SK-N-SH (cell line): Measurements from ENCODE around the gene DIAPH2. TPM values are rescaled to one million over a fixed set of nuclear protein-coding genes. Genes with fewer than 3 reads are reported as not detected.

ENCODE experiments used
- CTCF ChIA-PET: fragments of 300-600, 350-600 bp; formaldehyde crosslinking; extraction: SDS; loops from one replicate; lab custom pipeline; 2021; lab: Yijun Ruan, JAX
- POLR2A ChIA-PET: fragments of 350-600 bp; sonication (Branson Sonifier 250); formaldehyde crosslinking; extraction: SDS; loops from one replicate; lab custom pipeline; 2020; ENCODE audit warnings: antibody characterized with exemption, inconsistent platforms; lab: Yijun Ruan, JAX
- DNase-seq: peaks from one replicate; pipeline ENCODE4 v3.0.0; 2012
- H2AFZ ChIP-seq: fragments of 200-600 bp; sonication (generic); 2 replicates; pipeline ENCODE4 v1.8.1; 2016; ENCODE audit warnings: antibody characterized with exemption, mild to moderate bottlenecking, low read depth
- H3F3A ChIP-seq: fragments of 200-600 bp; sonication (generic); replicated peaks from 2 replicates; pipeline ENCODE3; 2016; ENCODE audit warnings: antibody characterized with exemption, mild to moderate bottlenecking; ENCODE audit not compliant: insufficient read depth
- H3K27ac ChIP-seq, 2 experiments: fragments of 200-500 bp in 1 of 2; fragments of 200-600 bp in 1 of 2; sonication (Bioruptor generic) in 1 of 2; sonication (generic), shearing (Covaris generic) in 1 of 2; 2 replicates each; pipeline versions ENCODE4 v1.5.1 to v1.6.1; 2014 to 2016; ENCODE audit warnings: low read depth in 2 of 2, inconsistent platforms in 1 of 2, low read length in 1 of 2, mild to moderate bottlenecking in 1 of 2, mixed read lengths in 1 of 2
- H3K27me3 ChIP-seq: fragments of 200-600 bp; sonication (generic), shearing (Covaris generic); 2 replicates; pipeline ENCODE4 v1.6.1; 2016; ENCODE audit warnings: mixed run types; ENCODE audit not compliant: insufficient read depth
- H3K36me3 ChIP-seq, 2 experiments: fragments of 200-500 bp in 1 of 2; fragments of 200-600 bp in 1 of 2; sonication (Bioruptor generic) in 1 of 2; sonication (generic) in 1 of 2; replicated peaks in 1 of 2; 2 replicates each; pipeline versions ENCODE3 to v1.5.1; 2014 to 2016; ENCODE audit warnings: low read length in 1 of 2, mild to moderate bottlenecking in 1 of 2; ENCODE audit not compliant: insufficient read depth in 2 of 2, control insufficient read depth in 1 of 2
- H3K4me1 ChIP-seq, 2 experiments: fragments of 200-500 bp in 1 of 2; fragments of 200-600 bp in 1 of 2; sonication (Bioruptor generic) in 1 of 2; sonication (generic), shearing (Covaris generic) in 1 of 2; 2 replicates each; pipeline versions ENCODE4 v1.5.1 to v1.6.1; 2014 to 2016; ENCODE audit warnings: low read depth in 1 of 2, low read length in 1 of 2, mixed run types in 1 of 2; ENCODE audit not compliant: insufficient read depth in 2 of 2, control insufficient read depth in 1 of 2
- H3K4me2 ChIP-seq: fragments of 200-600 bp; sonication (generic), shearing (Covaris generic); 2 replicates; pipeline ENCODE4 v1.6.1; 2017; ENCODE audit warnings: mixed run types
- H3K4me3 ChIP-seq, 2 experiments: fragments of 200-500 bp in 1 of 2; fragments of 200-600 bp in 1 of 2; sonication (Bioruptor generic) in 1 of 2; sonication (generic), shearing (Covaris generic) in 1 of 2; 2 replicates each; pipeline versions ENCODE4 v1.5.1 to v1.8.1; 2014 to 2016; ENCODE audit warnings: low read depth in 2 of 2, inconsistent platforms in 1 of 2, low read length in 1 of 2, mild to moderate bottlenecking in 1 of 2, mixed read lengths in 1 of 2, moderate library complexity in 1 of 2
- H3K79me2 ChIP-seq: fragments of 200-600 bp; sonication (generic); 2 replicates; pipeline ENCODE4 v1.8.1; 2017; ENCODE audit warnings: mild to moderate bottlenecking; ENCODE audit not compliant: insufficient read depth
- H3K9ac ChIP-seq: fragments of 200-600 bp; sonication (generic); 2 replicates; pipeline ENCODE4 v1.6.1; 2017; ENCODE audit warnings: mixed run types
- H3K9me2 ChIP-seq: fragments of 200-600 bp; sonication (generic); 2 replicates; pipeline ENCODE4 v1.6.1; 2017; ENCODE audit warnings: mixed run types
- H3K9me3 ChIP-seq: fragments of 200-600 bp; sonication (generic); 2 replicates; pipeline ENCODE4 v1.6.1; 2017; ENCODE audit warnings: mixed run types, mild to moderate bottlenecking, moderate library complexity
- H4K20me1 ChIP-seq: fragments of 200-600 bp; sonication (generic); 2 replicates; pipeline ENCODE4 v1.6.1; 2017; ENCODE audit warnings: mild to moderate bottlenecking, mixed run types; ENCODE audit not compliant: insufficient read depth
- FOSL2 ChIP-seq: IDR thresholded peaks from 2 replicates; pipeline ENCODE4 v1.4.0; 2012; ENCODE audit warnings: low read depth, mild to moderate bottlenecking, moderate library complexity, borderline replicate concordance
- FOXJ3 ChIP-seq: sonication (generic); formaldehyde crosslinking; IDR thresholded peaks from 2 replicates; pipeline ENCODE4 v1.5.1; 2020; ENCODE audit warnings: mild to moderate bottlenecking, missing genetic modification reagents
- FOXM1 ChIP-seq: IDR thresholded peaks from 2 replicates; pipeline ENCODE4 v1.4.0; 2012; ENCODE audit warnings: low read depth, mild to moderate bottlenecking
- MEF2A ChIP-seq: IDR thresholded peaks from 2 replicates; pipeline ENCODE4 v1.4.0; 2012; ENCODE audit warnings: low read depth, borderline replicate concordance
- MXI1 ChIP-seq: IDR thresholded peaks from 2 replicates; pipeline ENCODE4 v1.6.1; 2012; ENCODE audit warnings: mild to moderate bottlenecking, low read depth, low read length, improper control_type of control experiment
- NFIC ChIP-seq: IDR thresholded peaks from 2 replicates; pipeline ENCODE4 v1.4.0; 2012; ENCODE audit warnings: borderline replicate concordance
- NRF1 ChIP-seq: IDR thresholded peaks from 2 replicates; pipeline ENCODE4 v1.6.1; 2012; ENCODE audit warnings: low read depth, mild to moderate bottlenecking, low read length
- RAD21 ChIP-seq: IDR thresholded peaks from 2 replicates; pipeline ENCODE4 v1.6.1; 2012; ENCODE audit warnings: mild to moderate bottlenecking, low read length
- RCOR1 ChIP-seq: fragments of 150-350 bp; IDR thresholded peaks from 2 replicates; pipeline ENCODE4 v1.6.1; 2017; ENCODE audit warnings: antibody characterized with exemption, low read length
- RXRA ChIP-seq: IDR thresholded peaks from 2 replicates; pipeline ENCODE4 v1.4.0; 2012; ENCODE audit warnings: low read depth, mild to moderate bottlenecking, borderline replicate concordance
- SIN3A ChIP-seq: IDR thresholded peaks from 2 replicates; pipeline ENCODE4 v1.6.1; 2012; ENCODE audit warnings: low read depth, mild to moderate bottlenecking, low read length, moderate library complexity, borderline replicate concordance
- SMC3 ChIP-seq: IDR thresholded peaks from 2 replicates; pipeline ENCODE4 v1.6.1; 2012; ENCODE audit warnings: low read depth, low read length, improper control_type of control experiment
- TAF1 ChIP-seq: IDR thresholded peaks from 2 replicates; pipeline ENCODE4 v1.6.1; 2012; ENCODE audit warnings: low read depth, mild to moderate bottlenecking, low read length, moderate library complexity, borderline replicate concordance
- TCF12 ChIP-seq: IDR thresholded peaks from 2 replicates; pipeline ENCODE4 v1.4.0; 2012
- YY1 ChIP-seq: IDR thresholded peaks from 2 replicates; pipeline ENCODE4 v1.4.0; 2012; ENCODE audit warnings: low read depth, mild to moderate bottlenecking
- polyA plus RNA-seq, 3 experiments: library from polyadenylated mRNA; depleted of rRNA; stranded (reverse); fragments of >200 nt; gene quantifications; 2 replicates each; pipeline ENCODE4 v1.2.3, GENCODE V29; 2012
- TF ChIP-seq, protein P1 (sequence below): IDR thresholded peaks from 2 replicates; pipeline ENCODE4 v1.4.0; 2012; ENCODE audit warnings: low read depth, borderline replicate concordance
- TF ChIP-seq, protein P2 (sequence below): fragments of 150-350 bp; IDR thresholded peaks from 2 replicates; pipeline ENCODE4 v1.6.1; 2017; ENCODE audit warnings: antibody characterized with exemption, low read length, low read depth, borderline replicate concordance
- TF ChIP-seq, protein P3 (sequence below): fragments of 150-350 bp; IDR thresholded peaks from 2 replicates; pipeline ENCODE4 v1.6.1; 2016; ENCODE audit warnings: mild to moderate bottlenecking, low read depth, low read length

The DIAPH2 gene
- polyA plus RNA-seq, 1 of the 3 experiments (the other 2 are of a cell fraction) = 1.1 TPM

DNA sequence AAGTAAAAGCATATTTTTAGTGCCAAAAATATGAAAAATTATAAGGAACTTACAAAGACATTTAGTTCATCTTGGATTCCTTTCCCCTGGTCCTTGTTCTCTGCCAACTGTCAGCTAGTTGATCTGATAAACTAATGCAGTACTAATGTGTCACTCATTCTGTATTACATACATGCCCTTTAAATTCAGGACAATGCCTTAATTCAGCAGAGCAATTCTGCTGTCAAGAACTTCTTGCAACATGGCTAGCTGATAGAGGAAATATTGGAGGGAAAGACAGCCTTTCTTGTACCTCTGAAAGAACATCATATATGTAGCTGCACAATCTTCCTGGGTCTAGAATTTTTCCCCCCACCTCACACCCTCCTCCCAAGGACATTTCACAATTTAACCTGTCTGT lies 679.2 kb downstream of the DIAPH2 start:
- no peaks in the 10 kb centered on the region for H3K9me3 ChIP-seq
- no peak overlapping the region for H3K9ac ChIP-seq
- H3K4me1 ChIP-seq = no peaks in the 10 kb centered on the region
- no peak overlapping the region for H3K27ac ChIP-seq
- no peaks in the 10 kb centered on the region; the same call in 1 of the 2 replicates for H3K9me2 ChIP-seq
- no peaks in the 10 kb centered on the region for H3F3A ChIP-seq
- no peaks in the 10 kb centered on the region for H3K79me2 ChIP-seq
- H3K27me3 ChIP-seq = no peaks in the 10 kb centered on the region
- POLR2A ChIA-PET = no interaction called here
- H2AFZ ChIP-seq = no peak overlapping the region
- no peak for TF ChIP-seq RCOR1
- TF ChIP-seq, protein P1, sequence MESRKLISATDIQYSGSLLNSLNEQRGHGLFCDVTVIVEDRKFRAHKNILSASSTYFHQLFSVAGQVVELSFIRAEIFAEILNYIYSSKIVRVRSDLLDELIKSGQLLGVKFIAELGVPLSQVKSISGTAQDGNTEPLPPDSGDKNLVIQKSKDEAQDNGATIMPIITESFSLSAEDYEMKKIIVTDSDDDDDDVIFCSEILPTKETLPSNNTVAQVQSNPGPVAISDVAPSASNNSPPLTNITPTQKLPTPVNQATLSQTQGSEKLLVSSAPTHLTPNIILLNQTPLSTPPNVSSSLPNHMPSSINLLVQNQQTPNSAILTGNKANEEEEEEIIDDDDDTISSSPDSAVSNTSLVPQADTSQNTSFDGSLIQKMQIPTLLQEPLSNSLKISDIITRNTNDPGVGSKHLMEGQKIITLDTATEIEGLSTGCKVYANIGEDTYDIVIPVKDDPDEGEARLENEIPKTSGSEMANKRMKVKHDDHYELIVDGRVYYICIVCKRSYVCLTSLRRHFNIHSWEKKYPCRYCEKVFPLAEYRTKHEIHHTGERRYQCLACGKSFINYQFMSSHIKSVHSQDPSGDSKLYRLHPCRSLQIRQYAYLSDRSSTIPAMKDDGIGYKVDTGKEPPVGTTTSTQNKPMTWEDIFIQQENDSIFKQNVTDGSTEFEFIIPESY = no peak
- no peak for TF ChIP-seq TCF12
- no peak for TF ChIP-seq SIN3A
- no peak for TF ChIP-seq MXI1
- TF ChIP-seq NRF1 = no peak
- TF ChIP-seq RXRA = no peak
- TF ChIP-seq SMC3 = no peak
- no peak for TF ChIP-seq FOSL2
- no peak for TF ChIP-seq YY1
- no peak for TF ChIP-seq NFIC
- TF ChIP-seq, protein P2, sequence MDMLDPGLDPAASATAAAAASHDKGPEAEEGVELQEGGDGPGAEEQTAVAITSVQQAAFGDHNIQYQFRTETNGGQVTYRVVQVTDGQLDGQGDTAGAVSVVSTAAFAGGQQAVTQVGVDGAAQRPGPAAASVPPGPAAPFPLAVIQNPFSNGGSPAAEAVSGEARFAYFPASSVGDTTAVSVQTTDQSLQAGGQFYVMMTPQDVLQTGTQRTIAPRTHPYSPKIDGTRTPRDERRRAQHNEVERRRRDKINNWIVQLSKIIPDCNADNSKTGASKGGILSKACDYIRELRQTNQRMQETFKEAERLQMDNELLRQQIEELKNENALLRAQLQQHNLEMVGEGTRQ = no peak
- TF ChIP-seq RAD21 = no peak
- no peak for TF ChIP-seq MEF2A
- TF ChIP-seq FOXJ3 (CRISPR knock-in tag) = no peak
- TF ChIP-seq, protein P3, sequence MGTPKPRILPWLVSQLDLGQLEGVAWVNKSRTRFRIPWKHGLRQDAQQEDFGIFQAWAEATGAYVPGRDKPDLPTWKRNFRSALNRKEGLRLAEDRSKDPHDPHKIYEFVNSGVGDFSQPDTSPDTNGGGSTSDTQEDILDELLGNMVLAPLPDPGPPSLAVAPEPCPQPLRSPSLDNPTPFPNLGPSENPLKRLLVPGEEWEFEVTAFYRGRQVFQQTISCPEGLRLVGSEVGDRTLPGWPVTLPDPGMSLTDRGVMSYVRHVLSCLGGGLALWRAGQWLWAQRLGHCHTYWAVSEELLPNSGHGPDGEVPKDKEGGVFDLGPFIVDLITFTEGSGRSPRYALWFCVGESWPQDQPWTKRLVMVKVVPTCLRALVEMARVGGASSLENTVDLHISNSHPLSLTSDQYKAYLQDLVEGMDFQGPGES = no peak
- no peak for TF ChIP-seq TAF1
- no peak for TF ChIP-seq FOXM1
- no peaks in the 10 kb centered on the region for H4K20me1 ChIP-seq
- no peak overlapping the region for H3K4me2 ChIP-seq
- CTCF ChIA-PET = interaction anchor here (0.8 kb wide), 1 partner anchor 129 kb away, joined by 3 read pairs; no protein-coding TSS in a partner anchor
- H3K36me3 ChIP-seq = no peaks in the 10 kb centered on the region
- no peak for DNase-seq
- no peak overlapping the region for H3K4me3 ChIP-seq
